HG02973 (cell line): ENCODE data around the gene THRB.

ENCODE experiments used
- ATAC-seq: cut with Tn5 transposase; IDR thresholded peaks from one replicate; pipeline ENCODE4 v1.9.1; 2021; ENCODE audit warnings: moderate library complexity; ENCODE audit not compliant: unreplicated experiment

Gene THRB

GRCh38 chr3:24494618-24495325, at the start of gene THRB:
Gene THRB, minus strand, starts transcription at chr3:24494850.
- no peak for ATAC-seq

- ATAC-seq = no peak
These were observed 47.3 kb upstream of the THRB start for GRCh38 chr3:24541935-24542334.

DNA sequence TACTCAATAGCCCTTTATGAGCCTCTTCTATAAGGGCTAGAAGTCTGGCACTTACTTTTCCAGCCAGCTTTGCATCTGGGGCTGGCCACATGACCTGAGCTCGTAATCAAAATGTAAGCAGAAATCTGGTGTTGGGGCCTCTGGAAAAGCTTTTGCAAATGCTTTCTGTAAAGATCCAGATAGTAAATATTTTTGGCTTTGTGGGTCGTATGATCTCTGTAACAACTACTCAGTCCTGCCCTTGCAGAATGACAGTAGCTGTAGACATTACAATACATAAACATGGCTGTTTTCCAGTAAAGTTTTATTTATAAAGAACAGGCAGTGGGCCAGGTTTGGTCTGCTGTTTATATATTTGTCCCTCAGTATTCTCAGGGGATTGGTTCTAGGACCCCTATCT, 46.2 kb upstream of the THRB start:
- no peak for ATAC-seq

DNA sequence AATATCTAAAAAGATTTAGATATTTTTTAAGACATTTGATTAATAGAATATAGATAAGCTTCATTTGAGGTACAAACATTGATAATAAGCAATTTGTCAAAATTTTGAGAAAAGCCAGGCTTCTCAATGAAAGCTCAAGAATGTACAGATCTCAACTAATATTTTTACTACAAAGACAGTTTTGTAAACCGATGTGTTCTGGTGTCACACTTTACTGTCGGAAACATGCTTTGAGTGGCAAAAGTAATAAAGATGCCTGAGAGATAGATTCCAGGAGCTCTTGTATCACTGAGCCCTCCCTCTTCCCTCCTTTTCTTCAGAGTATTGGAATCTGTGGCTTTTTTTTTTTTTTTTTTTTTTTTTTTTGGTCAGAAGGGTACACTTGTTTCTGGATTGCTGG, 45.0 kb upstream of the THRB start:
- ATAC-seq = no peak

DNA sequence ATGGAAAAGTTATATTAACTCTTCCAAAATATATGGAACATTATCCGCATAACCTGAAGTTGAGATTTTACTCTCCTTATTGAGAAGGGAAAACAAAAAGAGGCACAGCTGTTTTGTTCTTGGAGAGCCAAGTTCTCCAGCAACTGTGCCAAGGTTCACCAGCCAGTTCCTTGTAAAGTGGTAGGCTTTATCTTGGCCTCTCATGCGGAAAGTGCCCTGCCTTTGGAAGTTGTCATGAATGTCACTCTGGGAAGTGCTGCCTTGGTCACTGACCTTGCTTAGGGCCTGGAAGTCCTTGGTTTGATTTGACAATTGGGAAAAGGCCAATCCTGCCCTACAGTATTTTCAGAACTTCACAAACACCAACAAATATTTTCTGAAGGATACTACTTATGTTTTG, 44.2 kb upstream of the THRB start:
- ATAC-seq = no peak

DNA sequence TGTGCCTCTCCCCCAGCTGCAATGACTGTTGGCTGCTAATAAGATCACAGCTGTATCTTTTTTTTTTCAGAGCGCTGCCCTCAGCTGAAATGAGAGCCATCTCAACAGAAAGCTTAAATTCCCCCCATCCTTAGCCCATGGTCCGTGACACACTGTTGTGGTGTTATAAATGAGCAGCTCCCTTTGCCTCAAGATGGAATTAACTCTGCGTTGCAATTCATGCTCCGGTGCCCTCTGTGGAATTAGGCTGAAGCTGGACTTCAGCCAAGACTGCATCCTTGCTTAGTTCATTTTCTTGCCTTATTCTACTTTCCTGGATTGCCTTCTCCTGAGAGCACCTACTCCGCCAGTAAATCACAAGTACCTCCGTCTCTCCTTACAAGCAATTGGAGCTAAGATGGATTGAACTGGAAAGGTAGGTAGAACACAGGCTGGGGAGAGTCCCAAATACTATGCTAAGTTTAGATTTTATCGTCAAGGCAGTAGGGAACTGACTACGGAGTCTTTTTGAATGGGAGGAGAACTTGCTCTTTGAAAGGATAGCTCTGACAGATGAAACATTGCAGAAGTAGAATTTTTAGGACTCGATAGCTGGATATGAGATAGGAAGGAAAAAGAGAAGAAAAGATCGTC, 39.0 kb upstream of the THRB start:
- no peak for ATAC-seq

GRCh38 chr3:24530471-24530870, 35.8 kb upstream of the THRB start:
- ATAC-seq = no peak

GRCh38 chr3:24529210-24529609, 34.6 kb upstream of the THRB start:
- no peak for ATAC-seq

DNA sequence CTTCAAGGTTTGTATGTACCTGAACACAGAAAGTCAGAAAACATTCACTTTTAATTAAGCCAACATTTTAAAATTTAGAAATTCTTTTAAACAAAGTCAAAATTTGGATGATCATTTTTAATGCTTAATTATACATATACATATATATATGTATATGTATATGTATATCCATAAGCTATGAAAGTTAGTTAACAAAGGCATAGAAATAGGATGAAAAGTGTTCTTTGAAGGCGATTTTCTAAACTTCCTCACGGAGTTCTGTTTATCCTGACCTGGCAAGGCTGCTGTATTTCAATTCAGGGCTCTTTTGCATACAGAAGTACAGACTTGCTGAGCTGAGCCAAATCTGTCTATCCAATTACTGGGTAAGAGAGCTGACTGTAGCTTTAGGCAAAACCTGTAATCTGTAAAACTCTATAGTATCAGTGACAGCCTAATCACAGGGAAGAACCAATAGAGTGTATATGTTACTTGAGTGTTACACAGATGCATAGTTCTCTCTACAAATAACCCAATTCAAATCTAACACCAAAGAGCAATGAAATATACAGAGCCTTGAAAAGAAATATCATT, 32.1 kb upstream of the THRB start:
- no peak for ATAC-seq

GRCh38 chr3:24525557-24525956, 30.9 kb upstream of the THRB start:
- no peak for ATAC-seq

- no peak for ATAC-seq
These were observed 30.4 kb upstream of the THRB start for GRCh38 chr3:24525022-24525421.

- no peak for ATAC-seq
These were observed 29.5 kb upstream of the THRB start for GRCh38 chr3:24523988-24524727.

GRCh38 chr3:24523215-24523614, 28.6 kb upstream of the THRB start:
- no peak for ATAC-seq

- ATAC-seq = no peak
These were observed 27.5 kb upstream of the THRB start for GRCh38 chr3:24522146-24522579.

GRCh38 chr3:24521420-24522145, 26.9 kb upstream of the THRB start:
- ATAC-seq = no peak

DNA sequence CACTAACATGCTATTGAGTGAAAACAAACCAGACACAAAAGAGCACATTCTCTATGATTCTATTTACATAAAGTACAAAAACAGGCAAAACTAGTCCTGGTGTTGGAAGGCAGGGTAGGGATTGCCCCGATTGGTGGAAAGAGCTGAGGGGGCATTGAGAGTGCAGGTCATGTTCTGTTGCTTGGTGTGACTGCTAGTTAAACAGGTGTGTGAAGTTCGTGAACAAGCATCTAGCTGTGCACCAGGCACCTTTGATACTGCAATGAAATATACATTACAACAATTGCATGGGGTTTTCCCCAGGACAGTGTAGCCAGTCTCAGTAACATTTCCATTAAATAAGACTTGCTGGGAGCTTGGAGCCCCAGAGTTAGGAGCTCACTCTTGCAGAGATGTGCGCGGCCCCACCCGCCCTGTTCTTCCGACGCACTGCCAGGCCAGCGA, 26.3 kb upstream of the THRB start:
- ATAC-seq = no peak

GRCh38 chr3:24520101-24520495, 25.4 kb upstream of the THRB start:
- no peak for ATAC-seq

DNA sequence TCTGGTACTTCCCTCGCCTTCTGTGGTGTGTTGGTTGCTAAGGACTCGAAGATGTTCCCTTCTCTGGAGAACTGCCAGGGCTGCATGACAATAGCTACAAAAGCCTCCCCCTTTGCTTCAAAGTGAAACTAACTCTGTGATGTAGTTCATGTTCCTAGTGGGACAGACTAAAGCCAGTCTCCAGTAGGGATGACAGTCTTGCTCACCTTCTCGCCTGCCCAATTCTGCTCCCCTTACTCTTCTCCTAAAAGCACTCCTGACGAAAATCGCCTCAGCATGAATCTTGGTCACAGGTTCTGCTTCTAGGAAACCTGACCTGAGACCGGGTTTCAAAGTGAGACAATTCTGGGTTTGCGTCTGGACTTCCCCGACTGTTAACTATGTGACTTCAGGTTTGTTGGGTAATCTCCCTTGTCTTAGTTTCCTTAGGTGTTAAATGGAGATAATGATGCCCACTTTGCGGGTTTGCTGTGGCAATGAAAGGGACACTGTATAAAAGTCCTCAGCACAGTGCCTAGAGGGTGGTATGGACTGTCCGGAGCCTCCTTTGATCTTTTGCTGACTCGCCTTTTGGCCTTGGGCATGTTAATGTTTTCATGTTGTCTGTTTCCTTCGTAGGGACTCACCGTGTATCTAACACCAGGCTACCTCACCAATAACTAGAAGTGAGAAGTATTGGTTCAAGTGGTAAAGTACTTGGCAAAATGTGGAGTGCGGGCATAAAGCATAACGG, 24.9 kb upstream of the THRB start:
- peak; percentile 61 for ATAC-seq

- no peak for ATAC-seq
These were observed 24.3 kb upstream of the THRB start for GRCh38 chr3:24518990-24519367.

- no peak for ATAC-seq
These were observed 19.5 kb upstream of the THRB start for GRCh38 chr3:24514119-24514518.
